ENCODE data around the gene CCDC92. TPM values are rescaled to one million over a fixed set of nuclear protein-coding genes. Genes with fewer than 3 reads are reported as not detected.

The CCDC92 gene
- total RNA-seq, 1 experiment from 2014 or later = 7.4 TPM

GRCh38 chr12:123965382-123965781 is 7.2 kb downstream of the CCDC92 start:
- H3K36me3 ChIP-seq = peaks cover 9% of the 10 kb centered on the region; the same call in 1 of the 2 replicates
- no peak overlapping the region for H3K4me3 ChIP-seq
- no peaks in the 10 kb centered on the region for H3K27me3 ChIP-seq
- no peak for DNase-seq
- H3K9me3 ChIP-seq = no peaks in the 10 kb centered on the region

GRCh38 chr12:123963821-123964220 is 8.8 kb downstream of the CCDC92 start:
- Histone ChIP-seq H3K27me3 (no peaks in the 10 kb centered on the region), H3K4me3 (no peak overlapping the region), H3K9me3 (no peaks in the 10 kb centered on the region), H3K36me3 (peaks cover 7% of the 10 kb centered on the region; the same call in 1 of the 2 replicates)
- DNase-seq = no peak

GRCh38 chr12:123962513-123962912 is 10.1 kb downstream of the CCDC92 start:
- Histone ChIP-seq H3K36me3 (peaks cover 7% of the 10 kb centered on the region; the same call in 1 of the 2 replicates), H3K4me3 (no peak overlapping the region), H3K27me3 (no peaks in the 10 kb centered on the region), H3K9me3 (no peaks in the 10 kb centered on the region)
- DNase-seq = no peak

- Histone ChIP-seq H3K4me3 (no peak overlapping the region), H3K36me3 (peaks cover 7% of the 10 kb centered on the region; the same call in 1 of the 2 replicates), H3K27me3 (no peaks in the 10 kb centered on the region), H3K9me3 (no peaks in the 10 kb centered on the region)
- no peak for DNase-seq
Measured at GRCh38 chr12:123961585-123962345, 10.9 kb downstream of the CCDC92 start.

GRCh38 chr12:123960856-123961255 is 11.8 kb downstream of the CCDC92 start:
- no peaks in the 10 kb centered on the region for H3K9me3 ChIP-seq
- DNase-seq = no peak
- H3K4me3 ChIP-seq = no peak overlapping the region
- peaks cover 3% of the 10 kb centered on the region; the same call in 1 of the 2 replicates for H3K36me3 ChIP-seq
- H3K27me3 ChIP-seq = no peaks in the 10 kb centered on the region

- no peaks in the 10 kb centered on the region for H3K36me3 ChIP-seq
- H3K9me3 ChIP-seq = no peaks in the 10 kb centered on the region
- no peak for DNase-seq
- no peak overlapping the region for H3K4me3 ChIP-seq
- H3K27me3 ChIP-seq = no peaks in the 10 kb centered on the region
Measured at GRCh38 chr12:123960029-123960735, 12.4 kb downstream of the CCDC92 start.

- Histone ChIP-seq H3K4me3 (no peak overlapping the region), H3K27me3 (no peaks in the 10 kb centered on the region), H3K9me3 (no peaks in the 10 kb centered on the region), H3K36me3 (no peaks in the 10 kb centered on the region)
- DNase-seq = no peak
Measured at GRCh38 chr12:123958876-123959275, 13.8 kb downstream of the CCDC92 start.

- H3K9me3 ChIP-seq = no peaks in the 10 kb centered on the region
- H3K36me3 ChIP-seq = no peaks in the 10 kb centered on the region
- no peak for DNase-seq
- no peak overlapping the region for H3K4me3 ChIP-seq
- H3K27me3 ChIP-seq = no peaks in the 10 kb centered on the region
Measured at GRCh38 chr12:123958462-123958861, 14.2 kb downstream of the CCDC92 start.

- Histone ChIP-seq H3K4me3 (no peak overlapping the region), H3K9me3 (no peaks in the 10 kb centered on the region), H3K36me3 (no peaks in the 10 kb centered on the region), H3K27me3 (no peaks in the 10 kb centered on the region)
- DNase-seq = no peak
Measured at GRCh38 chr12:123957196-123957595, 15.4 kb downstream of the CCDC92 start.

GRCh38 chr12:123956249-123956648 is 16.4 kb downstream of the CCDC92 start:
- Histone ChIP-seq H3K27me3 (no peaks in the 10 kb centered on the region), H3K36me3 (no peaks in the 10 kb centered on the region), H3K4me3 (no peak overlapping the region), H3K9me3 (no peaks in the 10 kb centered on the region)
- DNase-seq = no peak

- Histone ChIP-seq H3K27me3 (no peaks in the 10 kb centered on the region), H3K9me3 (no peaks in the 10 kb centered on the region)
- no peak for DNase-seq
Measured at GRCh38 chr12:123954647-123955350, 17.8 kb downstream of the CCDC92 start.

GRCh38 chr12:123952037-123952436 is 20.6 kb downstream of the CCDC92 start:
- Histone ChIP-seq H3K9me3 (no peaks in the 10 kb centered on the region), H3K27me3 (no peaks in the 10 kb centered on the region), H3K36me3 (no peaks in the 10 kb centered on the region), H3K4me3 (no peak overlapping the region)
- no peak for DNase-seq

More at GRCh38 chr12:123954647-123955350, 17.8 kb downstream of the CCDC92 start:
- Histone ChIP-seq H3K36me3 (no peaks in the 10 kb centered on the region), H3K4me3 (no peak overlapping the region)

GRCh38 chr12:123951467-123951866 is 21.2 kb downstream of the CCDC92 start:
- no peaks in the 10 kb centered on the region for H3K9me3 ChIP-seq
- DNase-seq = no peak
- no peak overlapping the region for H3K4me3 ChIP-seq
- H3K27me3 ChIP-seq = no peaks in the 10 kb centered on the region
- H3K36me3 ChIP-seq = no peaks in the 10 kb centered on the region

- Histone ChIP-seq H3K27me3 (no peaks in the 10 kb centered on the region), H3K9me3 (no peaks in the 10 kb centered on the region)
- DNase-seq = no peak
Measured at GRCh38 chr12:123950476-123951349, 21.9 kb downstream of the CCDC92 start.

GRCh38 chr12:123949770-123950165 is 22.9 kb downstream of the CCDC92 start:
- no peak overlapping the region for H3K4me3 ChIP-seq
- no peaks in the 10 kb centered on the region for H3K27me3 ChIP-seq
- H3K36me3 ChIP-seq = no peaks in the 10 kb centered on the region
- no peaks in the 10 kb centered on the region for H3K9me3 ChIP-seq
- DNase-seq = no peak

More at GRCh38 chr12:123950476-123951349, 21.9 kb downstream of the CCDC92 start:
- Histone ChIP-seq H3K36me3 (no peaks in the 10 kb centered on the region), H3K4me3 (no peak overlapping the region)

Measured in MG63 (cell line).